ENCODE results near the gene TSPYL2.
A peak's percentile ranks its signal among the peaks of the same experiment; 100 is the strongest.

TSPYL2 gene

DNA sequence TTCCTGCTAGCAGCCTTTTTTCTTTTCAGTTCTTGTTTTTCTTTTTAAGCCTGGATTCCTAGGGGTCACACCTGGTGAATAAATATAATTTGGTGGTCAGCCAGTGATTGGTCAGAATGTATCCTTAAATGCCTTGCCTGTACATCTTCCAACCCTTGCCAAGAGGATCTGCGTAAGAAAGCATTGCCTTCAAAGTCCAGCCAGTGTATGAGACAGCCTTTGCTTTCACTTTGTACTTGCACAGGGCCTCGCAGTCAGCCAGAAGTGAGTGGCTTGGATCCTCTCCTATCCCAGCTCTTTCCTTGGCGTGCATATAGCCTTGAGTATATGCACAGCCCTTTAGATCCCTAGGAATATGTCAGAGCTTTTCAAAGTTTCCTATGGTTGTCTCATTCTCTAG lies 33.9 kb downstream of the TSPYL2 start (continued):
- TF ChIP-seq CSDC2 (CRISPR knock-in tag; IDR thresholded peaks at IDR 0.05), result no peak

GRCh38 chrX:53122013-53122412 lies 39.8 kb downstream of the TSPYL2 start:
- ATAC-seq, result no peak
- TF ChIP-seq ZFP3 (CRISPR knock-in tag; IDR thresholded peaks at IDR 0.05), result no peak
- no peak for TF ChIP-seq PATZ1 (CRISPR knock-in tag; IDR thresholded peaks at IDR 0.05; ENCODE audit: borderline replicate concordance)
- TF ChIP-seq ZFP30 (CRISPR knock-in tag; IDR thresholded peaks at IDR 0.05), result no peak
- no peak for TF ChIP-seq CSDC2 (CRISPR knock-in tag; IDR thresholded peaks at IDR 0.05)
- TF ChIP-seq TCF4 (CRISPR knock-in tag; IDR thresholded peaks at IDR 0.05; ENCODE audit: borderline replicate concordance), result no peak
- TF ChIP-seq, protein P1, sequence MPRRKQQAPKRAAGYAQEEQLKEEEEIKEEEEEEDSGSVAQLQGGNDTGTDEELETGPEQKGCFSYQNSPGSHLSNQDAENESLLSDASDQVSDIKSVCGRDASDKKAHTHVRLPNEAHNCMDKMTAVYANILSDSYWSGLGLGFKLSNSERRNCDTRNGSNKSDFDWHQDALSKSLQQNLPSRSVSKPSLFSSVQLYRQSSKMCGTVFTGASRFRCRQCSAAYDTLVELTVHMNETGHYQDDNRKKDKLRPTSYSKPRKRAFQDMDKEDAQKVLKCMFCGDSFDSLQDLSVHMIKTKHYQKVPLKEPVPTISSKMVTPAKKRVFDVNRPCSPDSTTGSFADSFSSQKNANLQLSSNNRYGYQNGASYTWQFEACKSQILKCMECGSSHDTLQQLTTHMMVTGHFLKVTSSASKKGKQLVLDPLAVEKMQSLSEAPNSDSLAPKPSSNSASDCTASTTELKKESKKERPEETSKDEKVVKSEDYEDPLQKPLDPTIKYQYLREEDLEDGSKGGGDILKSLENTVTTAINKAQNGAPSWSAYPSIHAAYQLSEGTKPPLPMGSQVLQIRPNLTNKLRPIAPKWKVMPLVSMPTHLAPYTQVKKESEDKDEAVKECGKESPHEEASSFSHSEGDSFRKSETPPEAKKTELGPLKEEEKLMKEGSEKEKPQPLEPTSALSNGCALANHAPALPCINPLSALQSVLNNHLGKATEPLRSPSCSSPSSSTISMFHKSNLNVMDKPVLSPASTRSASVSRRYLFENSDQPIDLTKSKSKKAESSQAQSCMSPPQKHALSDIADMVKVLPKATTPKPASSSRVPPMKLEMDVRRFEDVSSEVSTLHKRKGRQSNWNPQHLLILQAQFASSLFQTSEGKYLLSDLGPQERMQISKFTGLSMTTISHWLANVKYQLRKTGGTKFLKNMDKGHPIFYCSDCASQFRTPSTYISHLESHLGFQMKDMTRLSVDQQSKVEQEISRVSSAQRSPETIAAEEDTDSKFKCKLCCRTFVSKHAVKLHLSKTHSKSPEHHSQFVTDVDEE (CRISPR knock-in tag; IDR thresholded peaks at IDR 0.05), result no peak
- TF ChIP-seq RARB (CRISPR knock-in tag; IDR thresholded peaks at IDR 0.05), result no peak
- no peak for TF ChIP-seq ARNTL (CRISPR knock-in tag; IDR thresholded peaks at IDR 0.05; ENCODE audit: borderline replicate concordance, low read depth)
- TF ChIP-seq OSR1 (CRISPR knock-in tag; IDR thresholded peaks at IDR 0.05), result no peak
- TF ChIP-seq PPARA (CRISPR knock-in tag; IDR thresholded peaks at IDR 0.05; ENCODE audit: borderline replicate concordance), result no peak
- TF ChIP-seq ZNF70 (CRISPR knock-in tag; IDR thresholded peaks at IDR 0.05), result no peak
- no peak for TF ChIP-seq SNAI2 (CRISPR knock-in tag; IDR thresholded peaks at IDR 0.05)
- TF ChIP-seq, protein P2, sequence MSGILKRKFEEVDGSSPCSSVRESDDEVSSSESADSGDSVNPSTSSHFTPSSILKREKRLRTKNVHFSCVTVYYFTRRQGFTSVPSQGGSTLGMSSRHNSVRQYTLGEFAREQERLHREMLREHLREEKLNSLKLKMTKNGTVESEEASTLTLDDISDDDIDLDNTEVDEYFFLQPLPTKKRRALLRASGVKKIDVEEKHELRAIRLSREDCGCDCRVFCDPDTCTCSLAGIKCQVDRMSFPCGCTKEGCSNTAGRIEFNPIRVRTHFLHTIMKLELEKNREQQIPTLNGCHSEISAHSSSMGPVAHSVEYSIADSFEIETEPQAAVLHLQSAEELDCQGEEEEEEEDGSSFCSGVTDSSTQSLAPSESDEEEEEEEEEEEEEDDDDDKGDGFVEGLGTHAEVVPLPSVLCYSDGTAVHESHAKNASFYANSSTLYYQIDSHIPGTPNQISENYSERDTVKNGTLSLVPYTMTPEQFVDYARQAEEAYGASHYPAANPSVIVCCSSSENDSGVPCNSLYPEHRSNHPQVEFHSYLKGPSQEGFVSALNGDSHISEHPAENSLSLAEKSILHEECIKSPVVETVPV (CRISPR knock-in tag; IDR thresholded peaks at IDR 0.05), result no peak
- TF ChIP-seq ZC3H10 (CRISPR knock-in tag; IDR thresholded peaks at IDR 0.05), result no peak
- no peak for TF ChIP-seq POU6F1 (CRISPR knock-in tag; IDR thresholded peaks at IDR 0.05; ENCODE audit: borderline replicate concordance, low read depth)

DNA sequence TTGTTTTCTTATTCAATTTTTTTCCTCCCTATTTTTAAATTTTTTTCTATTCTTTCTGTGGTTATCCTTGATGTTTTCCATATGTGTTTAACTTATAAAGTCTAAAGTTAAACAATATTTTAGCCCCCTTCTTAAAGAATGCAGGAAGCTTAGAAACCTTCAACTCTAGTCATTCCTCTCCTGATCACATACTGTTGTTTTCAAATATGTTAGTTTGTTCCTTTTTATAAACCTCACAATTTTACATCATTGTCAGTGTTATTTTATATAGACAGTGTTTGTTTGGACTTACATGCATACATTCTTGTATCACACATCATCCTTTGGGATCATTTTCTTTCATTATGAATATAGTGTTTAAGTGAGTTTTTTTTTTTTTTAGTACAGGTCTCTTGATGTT lies 43.3 kb downstream of the TSPYL2 start:
- no peak for ATAC-seq
- TF ChIP-seq ISL1 (CRISPR knock-in tag; IDR thresholded peaks at IDR 0.05) (no peak), ZFP30 (CRISPR knock-in tag; IDR thresholded peaks at IDR 0.05) (no peak), SNAI2 (CRISPR knock-in tag; IDR thresholded peaks at IDR 0.05) (no peak), CSDC2 (CRISPR knock-in tag; IDR thresholded peaks at IDR 0.05) (no peak), ZNF565 (CRISPR knock-in tag; conservative IDR thresholded peaks at IDR 0.05; ENCODE audit: low read depth) (no peak), TOX (CRISPR knock-in tag; IDR thresholded peaks at IDR 0.05; ENCODE audit: borderline replicate concordance) (no peak), ZC3H10 (CRISPR knock-in tag; IDR thresholded peaks at IDR 0.05) (no peak)
- TF ChIP-seq, protein P2 (CRISPR knock-in tag; IDR thresholded peaks at IDR 0.05), result no peak

DNA sequence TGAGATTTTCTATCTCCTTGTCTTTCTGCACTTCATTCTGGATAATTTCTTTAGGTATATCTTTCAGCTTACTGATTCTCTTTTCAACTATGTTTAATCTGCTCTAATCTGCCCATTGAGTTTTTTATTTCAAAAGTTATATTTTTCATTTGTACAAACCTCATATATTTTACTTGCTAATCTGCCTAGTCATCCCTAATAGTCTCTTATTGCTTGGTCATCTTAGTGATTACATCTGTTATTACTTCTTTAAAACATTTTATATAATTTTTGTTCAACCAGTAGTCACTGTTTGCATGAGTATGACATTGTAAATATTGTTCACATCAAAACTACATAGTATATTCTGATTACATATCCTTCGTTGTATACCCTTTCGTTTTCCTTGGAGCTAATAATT lies 44.2 kb downstream of the TSPYL2 start:
- TF ChIP-seq CSDC2 (CRISPR knock-in tag; IDR thresholded peaks at IDR 0.05), result no peak
- TF ChIP-seq ZFP30 (CRISPR knock-in tag; IDR thresholded peaks at IDR 0.05), result peak; percentile 84
- TF ChIP-seq, protein P1 (CRISPR knock-in tag; IDR thresholded peaks at IDR 0.05), result no peak
- no peak for TF ChIP-seq PPARA (CRISPR knock-in tag; IDR thresholded peaks at IDR 0.05; ENCODE audit: borderline replicate concordance)
- no peak for ATAC-seq

Data from SK-N-SH treated with all-trans-retinoic acid at 6 μM for 48 hours (cell line).